Measurements from ENCODE around the gene MAN1B1. TPM values are rescaled to one million over a fixed set of nuclear protein-coding genes. Genes with fewer than 3 reads are reported as not detected.

The MAN1B1 gene
- polyA plus RNA-seq, 3 donors = 25.8 to 41.6 (median 31.2) TPM

- no peak overlapping the region for H3K27ac ChIP-seq (ENCODE audit: low read depth, low read length)
- 64 to 80% (median 70%) methylated on average over 50 to 51 of the region's 51 CpGs for WGBS, 3 donors
Observed at GRCh38 chr9:137078701-137079400, 7.9 kb upstream of the MAN1B1 start.

- 86 to 95% (median 92%) methylated on average over 13 of the region's 13 CpGs for WGBS, 3 donors
- H3K27ac ChIP-seq (ENCODE audit: low read depth, low read length) = no peak overlapping the region
Observed at GRCh38 chr9:137079401-137079787, 7.4 kb upstream of the MAN1B1 start.

DNA sequence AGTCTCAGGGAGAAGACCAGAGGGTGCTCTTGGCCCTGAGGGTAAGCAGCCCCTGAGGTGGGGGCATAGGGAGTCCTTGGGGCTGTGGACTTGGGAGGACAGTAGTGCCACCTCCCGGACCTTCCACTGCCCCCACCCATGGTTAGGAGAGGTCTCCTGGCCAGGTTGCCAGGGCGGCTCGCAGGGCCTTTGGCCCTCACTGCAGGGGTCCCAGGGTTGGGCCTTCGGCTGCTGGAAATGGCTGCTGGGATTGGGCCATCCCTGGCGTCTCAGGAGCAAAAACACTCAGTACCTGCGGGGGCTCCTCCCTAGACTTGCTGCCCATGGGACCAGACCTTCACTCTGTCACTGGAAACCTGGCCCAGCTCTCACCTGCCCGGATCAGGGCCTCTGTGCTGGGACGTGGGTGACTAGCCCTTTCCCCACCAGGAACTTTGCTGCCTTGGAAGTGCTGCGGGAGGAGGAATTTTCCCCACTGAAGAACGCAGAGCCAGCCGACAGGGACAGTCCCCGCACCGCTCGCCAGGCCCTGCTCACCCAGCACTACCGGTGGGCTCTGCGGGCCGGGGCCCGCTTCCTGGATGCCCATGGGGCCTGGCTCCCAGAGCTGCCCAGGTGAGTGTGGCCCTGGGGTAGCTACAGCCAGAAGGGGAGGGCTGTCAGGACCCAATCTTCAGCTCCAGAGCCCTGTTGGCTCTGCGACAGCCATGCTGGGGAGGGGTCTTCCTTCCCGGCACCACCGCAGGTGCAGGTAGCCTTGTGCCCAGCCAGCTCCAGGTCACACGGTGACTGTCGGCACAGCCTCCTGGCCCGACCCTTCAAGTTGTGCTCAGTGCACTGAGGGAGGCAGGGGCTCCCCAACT lies 6.3 kb upstream of the MAN1B1 start:
- WGBS, 3 donors = 93 to 95% (median 94%) methylated on average over 23 to 24 of the region's 24 CpGs
- H3K27ac ChIP-seq (ENCODE audit: low read depth, low read length) = no peak overlapping the region

DNA sequence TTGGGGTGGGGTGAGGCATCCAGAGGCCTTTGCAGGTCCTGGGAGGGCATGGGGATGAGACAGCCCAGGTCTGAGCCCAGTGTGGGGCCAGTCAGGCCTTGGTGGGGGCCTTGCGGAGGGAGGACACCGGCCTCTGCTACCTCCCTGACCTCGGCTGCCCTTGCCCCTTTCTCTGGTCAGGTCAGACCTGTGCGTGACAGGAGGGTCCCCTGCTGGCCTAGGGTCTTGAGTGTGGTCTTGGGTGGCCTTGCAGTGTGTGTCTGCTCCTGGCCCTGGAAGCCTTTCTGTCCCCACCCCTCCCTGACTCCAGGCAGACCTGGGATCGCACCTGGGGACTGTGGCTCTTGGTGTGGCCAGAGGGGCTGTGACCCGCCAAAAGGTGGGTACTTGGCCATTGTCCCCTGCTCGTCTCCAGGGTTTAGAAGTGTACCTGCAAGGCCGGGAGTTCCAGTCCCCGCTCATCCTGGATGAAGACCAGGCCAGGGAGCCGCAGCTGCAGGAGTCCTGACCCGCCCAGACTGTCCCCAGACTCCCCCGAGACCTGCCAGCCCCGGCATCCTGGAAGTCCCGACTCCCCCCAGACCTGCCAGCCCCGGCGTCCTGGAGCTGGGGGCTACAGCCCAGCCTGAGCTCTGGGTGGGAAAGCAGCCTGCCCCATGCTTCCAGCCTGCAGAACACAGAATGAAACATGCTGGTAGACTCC lies 4.4 kb upstream of the MAN1B1 start:
- no peak overlapping the region for H3K27ac ChIP-seq (ENCODE audit: low read depth, low read length)
- WGBS, 3 donors = 90 to 94% (median 93%) methylated on average over 15 to 16 of the region's 16 CpGs

DNA sequence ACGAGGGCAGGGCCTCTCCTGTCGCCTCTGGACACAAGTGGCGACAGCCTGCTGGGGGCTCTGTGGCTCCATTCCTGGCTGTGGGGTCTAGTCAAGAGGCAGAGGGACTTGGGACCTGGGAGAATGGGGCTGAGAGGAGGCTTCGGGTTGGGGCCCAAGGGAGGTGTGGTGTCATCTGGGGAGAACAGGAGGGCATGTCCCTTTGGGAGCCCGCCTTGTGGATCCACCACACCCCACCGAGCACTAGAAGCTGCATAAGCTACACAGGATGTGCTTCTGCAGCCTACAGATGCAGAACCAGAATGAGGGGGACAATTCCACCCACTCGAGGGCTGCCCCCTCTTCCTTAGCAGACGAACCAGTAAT lies 3.9 kb upstream of the MAN1B1 start:
- H3K27ac ChIP-seq (ENCODE audit: low read depth, low read length) = no peak overlapping the region
- WGBS, 3 donors = 86 to 94% (median 91%) methylated on average over 8 of the region's 8 CpGs

GRCh38 chr9:137083394-137084004 lies 3.3 kb upstream of the MAN1B1 start:
- 66 to 83% (median 68%) methylated on average over 12 of the region's 12 CpGs for WGBS, 3 donors
- H3K27ac ChIP-seq (ENCODE audit: low read depth, low read length) = no peak overlapping the region

DNA sequence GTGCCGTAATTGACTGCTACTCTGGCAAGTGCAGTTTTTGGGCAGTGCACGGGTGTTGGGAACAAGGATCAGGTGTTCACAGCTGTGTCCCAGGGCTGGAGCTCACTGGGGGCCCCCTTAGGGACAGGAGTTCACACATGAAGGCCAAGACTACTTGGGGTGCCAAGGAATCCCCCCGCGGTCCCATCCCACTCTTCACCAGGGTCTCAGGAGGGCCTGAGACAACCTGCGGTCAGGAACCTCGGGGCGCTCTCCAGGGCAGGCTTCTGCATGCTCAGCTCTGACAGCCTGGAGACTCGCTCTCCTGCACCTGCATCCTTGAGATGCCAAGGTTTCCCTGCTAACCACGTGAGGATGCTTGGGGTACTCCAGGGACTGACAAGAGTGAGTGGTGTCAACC lies 2.3 kb upstream of the MAN1B1 start:
- WGBS, 3 donors = 78 to 82% (median 81%) methylated on average over 9 of the region's 9 CpGs
- H3K27ac ChIP-seq (ENCODE audit: low read depth, low read length) = no peak overlapping the region

DNA sequence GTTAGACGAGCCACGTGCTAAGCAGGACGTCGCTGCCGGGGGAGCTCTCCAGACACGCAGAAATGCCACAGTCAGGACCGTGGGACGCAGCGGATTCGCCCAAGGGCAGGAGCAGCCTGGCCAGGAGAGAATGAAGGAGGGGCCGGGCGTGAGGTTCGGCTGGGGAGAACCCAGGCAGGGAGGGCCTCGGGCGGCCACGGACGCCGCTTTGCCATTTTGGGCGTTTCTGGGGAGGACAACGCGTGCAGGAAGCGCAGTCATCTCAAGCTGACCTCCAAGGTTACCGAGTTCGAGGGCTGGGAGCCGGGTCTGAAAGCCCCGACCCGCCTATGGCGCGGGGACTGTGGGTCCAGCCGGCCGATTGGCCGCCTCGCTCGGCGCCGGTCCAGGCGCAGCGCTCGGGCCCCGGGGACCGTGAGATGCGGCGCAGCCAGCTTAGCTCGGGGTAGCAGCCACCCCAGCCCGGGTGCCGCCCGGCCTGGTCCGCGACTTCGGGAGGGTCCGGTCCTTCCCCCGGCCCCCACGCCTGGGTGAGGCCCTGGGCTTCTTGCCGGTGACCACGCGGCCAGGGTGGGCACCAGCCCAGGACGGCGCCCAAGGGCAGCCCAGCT lies 760 bp upstream of the MAN1B1 start:
- 1% methylated on average over 54 to 58 of the region's 58 CpGs for WGBS, 3 donors

DNA sequence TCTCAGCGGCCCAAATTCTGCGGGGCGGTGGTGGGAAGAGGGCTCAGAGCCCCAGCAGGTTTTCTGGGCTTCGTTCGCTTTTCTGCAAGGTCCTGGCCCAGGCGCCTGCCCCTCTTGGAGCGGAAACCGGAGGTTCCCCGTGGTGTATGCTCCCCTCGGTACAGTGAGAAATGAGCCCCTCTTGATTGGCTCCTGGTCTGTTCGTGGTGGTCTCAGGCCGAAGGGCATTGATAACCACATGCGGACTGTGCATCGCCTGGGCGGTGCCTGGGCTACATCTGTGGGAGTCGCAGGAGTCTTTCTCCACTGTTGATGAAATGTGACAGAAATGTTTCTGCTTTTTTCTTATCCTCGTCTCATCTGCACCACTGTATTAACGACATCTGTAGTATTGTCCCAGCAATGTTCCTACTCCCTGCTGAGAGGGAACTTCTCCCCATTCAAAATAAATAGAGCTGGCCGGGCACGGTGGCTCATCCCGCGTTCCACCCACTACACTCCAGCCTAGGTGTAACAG lies 682 bp downstream of the MAN1B1 start:
- no peak overlapping the region for H3K27ac ChIP-seq (ENCODE audit: low read depth, low read length)
- 8 to 12% (median 11%) methylated on average over 22 of the region's 22 CpGs for WGBS, 3 donors

More for the DNA sequence above, 760 bp upstream of the MAN1B1 start:
- H3K27ac ChIP-seq (ENCODE audit: low read depth, low read length) = peak overlapping the region; percentile 45

DNA sequence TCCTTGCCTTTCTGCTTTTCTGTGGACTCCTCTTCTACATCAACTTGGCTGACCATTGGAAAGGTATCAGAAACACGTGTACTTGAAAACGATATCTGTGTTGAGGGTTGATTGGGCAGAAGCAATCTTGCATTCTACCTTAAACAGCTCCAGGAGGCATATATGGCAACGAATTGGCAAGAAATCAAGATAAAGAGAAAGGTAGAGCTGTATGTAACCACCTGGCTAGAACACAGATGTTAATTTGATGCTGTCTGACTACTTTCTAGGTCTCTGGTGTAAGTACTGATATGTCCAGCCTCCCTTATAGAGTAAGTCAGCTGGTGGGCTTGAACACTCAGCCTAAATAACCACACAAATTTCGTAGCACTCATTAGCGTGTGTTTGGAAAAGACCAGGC lies 1.3 kb downstream of the MAN1B1 start:
- H3K27ac ChIP-seq (ENCODE audit: low read depth, low read length) = no peak overlapping the region
- WGBS, 3 donors = 61 to 92% (median 88%) methylated on average over 5 of the region's 5 CpGs

DNA sequence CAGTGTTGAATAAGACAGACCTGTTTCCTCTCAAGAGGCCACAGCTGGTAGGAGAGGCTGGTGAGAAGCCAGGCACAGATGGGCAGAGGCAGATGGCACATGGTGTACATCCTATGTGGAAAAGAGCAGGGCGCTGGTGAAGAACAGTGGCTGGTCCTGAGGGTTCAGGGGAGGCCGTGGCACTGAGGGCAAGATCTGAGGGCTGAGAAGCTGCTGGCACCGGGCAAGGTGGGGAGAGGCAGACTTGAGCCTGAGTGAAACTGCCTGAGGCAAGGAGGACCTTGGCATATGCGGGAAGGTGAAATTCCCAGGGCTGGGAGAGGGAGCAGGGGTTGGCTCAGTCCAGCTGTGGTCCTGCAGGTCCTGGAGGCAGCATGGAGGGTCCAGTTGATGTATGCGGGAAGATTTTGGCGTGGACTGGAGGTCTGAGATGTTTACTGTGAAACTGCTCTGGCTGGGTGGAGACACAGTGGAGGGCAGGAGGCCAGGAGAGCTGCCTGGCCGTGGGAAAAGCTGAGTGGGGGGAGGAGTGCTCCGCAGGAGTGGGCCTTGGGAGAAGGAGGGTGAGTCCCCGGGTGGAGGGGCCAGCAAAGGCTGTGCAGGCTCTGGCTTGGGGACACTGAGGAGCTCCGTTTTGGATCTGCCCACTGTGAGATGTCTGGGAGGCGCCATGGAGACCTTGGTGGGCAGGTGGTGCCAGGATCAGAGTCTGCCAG lies 2.6 kb downstream of the MAN1B1 start:
- no peak overlapping the region for H3K27ac ChIP-seq (ENCODE audit: low read depth, low read length)
- 56 to 75% (median 68%) methylated on average over 11 of the region's 11 CpGs for WGBS, 3 donors

GRCh38 chr9:137095664-137096517 lies 9.1 kb downstream of the MAN1B1 start:
- no peak overlapping the region for H3K27ac ChIP-seq (ENCODE audit: low read depth, low read length)
- 69 to 83% (median 79%) methylated on average over 30 of the region's 30 CpGs for WGBS, 3 donors

DNA sequence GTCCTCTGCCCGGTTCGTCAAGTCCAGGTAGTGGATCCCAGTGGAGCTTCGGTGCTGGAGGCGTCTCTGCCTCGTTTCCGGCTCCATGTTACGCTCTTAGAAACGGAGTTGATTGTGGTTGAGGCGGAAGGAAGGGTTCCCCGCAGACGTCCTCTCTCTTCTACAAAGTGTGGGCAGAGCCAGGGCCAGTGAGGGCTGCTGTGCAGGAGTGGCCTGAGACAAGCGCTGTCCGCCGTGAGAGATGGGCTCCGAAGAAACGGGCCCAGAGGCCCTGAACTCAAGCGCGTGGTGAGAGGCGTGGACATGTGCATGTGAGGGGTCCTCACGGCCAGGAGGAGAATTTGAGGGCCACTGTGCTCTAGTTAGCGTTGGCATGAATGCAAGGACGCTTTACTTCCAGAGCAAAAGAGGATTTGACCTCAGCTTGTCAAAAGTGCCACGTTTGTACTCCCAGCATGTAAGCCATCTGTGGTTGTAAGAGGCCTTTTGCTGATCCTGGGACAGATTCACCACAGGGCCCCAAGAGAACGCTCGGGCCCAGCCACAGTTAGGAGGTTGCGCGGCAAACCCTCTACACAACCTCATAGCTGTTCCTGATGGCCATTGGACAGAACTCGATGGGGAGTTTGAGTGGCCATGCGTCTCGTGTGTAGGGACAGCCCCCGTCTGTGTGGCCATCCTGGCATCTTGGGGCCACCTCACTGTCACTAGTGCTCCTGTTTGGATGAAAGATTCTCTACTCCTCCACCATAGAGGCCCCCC lies 10.2 kb downstream of the MAN1B1 start:
- no peak overlapping the region for H3K27ac ChIP-seq (ENCODE audit: low read depth, low read length)
- 92 to 94% (median 93%) methylated on average over 31 of the region's 31 CpGs for WGBS, 3 donors

- no peak overlapping the region for H3K27ac ChIP-seq (ENCODE audit: low read depth, low read length)
- WGBS, 3 donors = 92 to 94% (median 92%) methylated on average over 16 to 20 of the region's 20 CpGs
Observed at GRCh38 chr9:137097761-137098462, 11.1 kb downstream of the MAN1B1 start.

- H3K27ac ChIP-seq (ENCODE audit: low read depth, low read length) = no peak overlapping the region
- WGBS, 3 donors = 87 to 95% (median 95%) methylated on average over 14 of the region's 14 CpGs
Observed at GRCh38 chr9:137099231-137099630, 12.4 kb downstream of the MAN1B1 start.
